GM12874 (cell line): ENCODE measurements around the gene TMEM127.

Experiments
- CTCF ChIP-seq: IDR thresholded peaks from 2 replicates; pipeline ENCODE4 v1.5.1; 2011; ENCODE audit warnings: low read depth, mild to moderate bottlenecking, control low read depth, low read length, moderate library complexity; ENCODE audit not compliant: insufficient read depth

TMEM127 gene

GRCh38 chr2:96265840-96266679, at the start of gene TMEM127, which contains the start of gene CIAO1:
TMEM127 (minus strand) TSS chr2:96265997; CDS start chr2:96265381, 616 bp downstream.
CIAO1 (plus strand) TSS chr2:96266225; CDS start chr2:96266351, 126 bp downstream.
- TF ChIP-seq CTCF: peak; percentile 54

GRCh38 chr2:96315005-96315399, 49.2 kb upstream of the TMEM127 start:
- no peak for TF ChIP-seq CTCF

GRCh38 chr2:96308248-96308647, 42.5 kb upstream of the TMEM127 start:
- TF ChIP-seq CTCF: no peak

- TF ChIP-seq CTCF: no peak
Measured at GRCh38 chr2:96306370-96306769, 40.6 kb upstream of the TMEM127 start.

- TF ChIP-seq CTCF: no peak
Measured at GRCh38 chr2:96305979-96306308, 40.1 kb upstream of the TMEM127 start.

GRCh38 chr2:96305091-96305978, 39.5 kb upstream of the TMEM127 start, which contains the start of gene SNRNP200:
SNRNP200 (minus strand) TSS chr2:96305546; CDS start chr2:96305437, 109 bp downstream.
- no peak for TF ChIP-seq CTCF

GRCh38 chr2:96304606-96305005, 38.8 kb upstream of the TMEM127 start:
- no peak for TF ChIP-seq CTCF
